Liver (tissue), 9 donors: ENCODE results near the gene ZC3H12C. TPM values are rescaled to one million over a fixed set of nuclear protein-coding genes. Genes with fewer than 3 reads are reported as not detected.

Source experiments
- DNase-seq: peaks from one replicate; pipeline ENCODE4 v3.0.0-alpha.2; 2017; ENCODE audit warnings: low spot score
- H3K27ac ChIP-seq, 2 donors: one replicate each; pipeline ENCODE4 v1.7.0; 2013; ENCODE audit warnings: inconsistent platforms in 2 of 2, low read length in 2 of 2, control low read depth in 1 of 2, low read depth in 1 of 2, mild to moderate bottlenecking in 1 of 2
- H3K27me3 ChIP-seq, 4 donors: one replicate each; pipeline versions ENCODE4 v1.6.1 to v1.7.0; 2013; ENCODE audit warnings: low read length in 3 of 4, inconsistent platforms in 1 of 4, mild to moderate bottlenecking in 1 of 4, moderate library complexity in 1 of 4; ENCODE audit not compliant: control insufficient read depth in 4 of 4, insufficient read depth in 4 of 4
- H3K36me3 ChIP-seq, 4 donors: one replicate each; pipeline versions ENCODE4 v1.6.1 to v1.7.0; 2013; ENCODE audit warnings: low read length in 3 of 4, mild to moderate bottlenecking in 3 of 4, low read depth in 1 of 4, moderate library complexity in 1 of 4; ENCODE audit not compliant: control insufficient read depth in 4 of 4, insufficient read depth in 3 of 4
- H3K4me1 ChIP-seq, 4 donors: one replicate each; pipeline versions ENCODE4 v1.6.1 to v1.7.0; 2013; ENCODE audit warnings: low read length in 3 of 4, mild to moderate bottlenecking in 3 of 4, moderate library complexity in 1 of 4; ENCODE audit not compliant: control insufficient read depth in 4 of 4, insufficient read depth in 4 of 4
- H3K4me3 ChIP-seq, 3 donors: one replicate each; pipeline versions ENCODE4 v1.6.1 to v1.7.0; 2013; ENCODE audit warnings: low read length in 3 of 3, control low read depth in 1 of 3, low read depth in 1 of 3, mild to moderate bottlenecking in 1 of 3
- H3K9ac ChIP-seq, 2 donors: one replicate each; pipeline ENCODE4 v1.7.0; 2013; ENCODE audit warnings: low read length in 2 of 2, mild to moderate bottlenecking in 2 of 2, moderate library complexity in 2 of 2, control low read depth in 1 of 2, low read depth in 1 of 2
- H3K9me3 ChIP-seq, 4 donors: one replicate each; pipeline versions ENCODE4 v1.6.1 to v1.7.0; 2013; ENCODE audit warnings: low read length in 3 of 4; ENCODE audit not compliant: control insufficient read depth in 4 of 4
- EGR1 ChIP-seq, 2 donors: IDR thresholded peaks; 2 replicates each; pipeline ENCODE4 v1.6.1; 2016 to 2018; ENCODE audit warnings: antibody characterized with exemption in 2 of 2, low read depth in 2 of 2
- FOXA1 ChIP-seq: IDR thresholded peaks from 2 replicates; pipeline ENCODE4 v1.6.1; 2016; ENCODE audit warnings: antibody characterized with exemption
- FOXA2 ChIP-seq: IDR thresholded peaks from 2 replicates; pipeline ENCODE4 v1.6.1; 2016; ENCODE audit warnings: antibody characterized with exemption
- GABPA ChIP-seq, 2 donors: IDR thresholded peaks in 1 of 2; conservative IDR thresholded peaks in 1 of 2; 2 replicates each; pipeline ENCODE4 v1.6.1; 2016; ENCODE audit warnings: antibody characterized with exemption in 2 of 2, mild to moderate bottlenecking in 1 of 2, moderate library complexity in 1 of 2
- HNF4A ChIP-seq, 2 donors: conservative IDR thresholded peaks; 2 replicates each; pipeline ENCODE4 v1.6.1; 2016; ENCODE audit warnings: antibody characterized with exemption in 2 of 2, mild to moderate bottlenecking in 2 of 2
- HNF4G ChIP-seq: IDR thresholded peaks from 2 replicates; pipeline ENCODE4 v1.6.1; 2016; ENCODE audit warnings: antibody characterized with exemption
- JUND ChIP-seq, 2 donors: IDR thresholded peaks; 2 replicates each; pipeline ENCODE4 v1.6.1; 2016; ENCODE audit warnings: antibody characterized with exemption in 2 of 2
- MAX ChIP-seq: IDR thresholded peaks from 2 replicates; pipeline ENCODE4 v1.6.1; 2016; ENCODE audit warnings: antibody characterized with exemption
- NR2F2 ChIP-seq: IDR thresholded peaks from 2 replicates; pipeline ENCODE4 v1.6.1; 2016; ENCODE audit warnings: antibody characterized with exemption
- RAD21 ChIP-seq, 2 donors: IDR thresholded peaks; 2 replicates each; pipeline ENCODE4 v1.6.1; 2016; ENCODE audit warnings: antibody characterized with exemption in 2 of 2, mild to moderate bottlenecking in 2 of 2
- RXRA ChIP-seq, 2 donors: IDR thresholded peaks; 2 replicates each; pipeline ENCODE4 v1.6.1; 2017 to 2018; ENCODE audit warnings: antibody characterized with exemption in 2 of 2, mild to moderate bottlenecking in 1 of 2
- SP1 ChIP-seq: IDR thresholded peaks from 2 replicates; pipeline ENCODE4 v1.6.1; 2018; ENCODE audit warnings: antibody characterized with exemption, mild to moderate bottlenecking
- TAF1 ChIP-seq: conservative IDR thresholded peaks from 2 replicates; pipeline ENCODE4 v1.6.1; 2016; ENCODE audit warnings: antibody characterized with exemption, mild to moderate bottlenecking
- YY1 ChIP-seq: IDR thresholded peaks from 2 replicates; pipeline ENCODE4 v1.6.1; 2016; ENCODE audit warnings: antibody characterized with exemption, mild to moderate bottlenecking
- ZBTB33 ChIP-seq: IDR thresholded peaks from 2 replicates; pipeline ENCODE4 v1.6.1; 2016; ENCODE audit warnings: antibody characterized with exemption
- WGBS: extraction: QIAGEN DNeasy Blood & Tissue Kit; methylation state at CpG from one replicate; pipeline ENCODE4 v1.1.7; 2013; 5-methylcytosine and 5-hydroxymethylcytosine counted together
- polyA plus RNA-seq, 2 donors: library from polyadenylated mRNA; stranded (reverse) in 1 of 2; unstranded in 1 of 2; fragments of 200-250 nt in 1 of 2; fragments of >200 nt in 1 of 2; fragmentation: Nextera tagmentation in 1 of 2; extraction: Ambion mirVana in 1 of 2; gene quantifications; one replicate each; pipeline versions ENCODE4 v1.2.1 to v1.2.3, GENCODE V29; 2013 to 2015
- total RNA-seq, 2 donors: library from RNA; depleted of rRNA; stranded (reverse); fragments of >200 nt; gene quantifications; one replicate each; pipeline ENCODE4 v1.2.3, GENCODE V29; 2014
- TF ChIP-seq, protein P1 (sequence below): IDR thresholded peaks from 2 replicates; pipeline ENCODE4 v1.6.1; 2016; ENCODE audit warnings: antibody characterized with exemption, mild to moderate bottlenecking
- TF ChIP-seq, protein P2 (sequence below): IDR thresholded peaks from 2 replicates; pipeline ENCODE4 v1.6.1; 2016; ENCODE audit warnings: antibody characterized with exemption
- TF ChIP-seq, protein P3 (sequence below): fragments of 150-350 bp; IDR thresholded peaks from 2 replicates; pipeline ENCODE4 v1.5.1; 2017; ENCODE audit warnings: improper control_type of control experiment, low read depth, low read length; ENCODE audit not compliant: missing input control
- donor health status: healthy.
- donor health status: healthy.
- donor health status: healthy.
- donor health status: healthy.
- donor health status: healthy.

ZC3H12C gene
- total and polyA plus RNA-seq, 4 donors = 0.92 to 9.6 (median 2.3) TPM

- WGBS = 92% methylated on average over 9 of the region's 9 CpGs
- no peak for DNase-seq
- peaks cover 3 to 13% (median 11%) of the 10 kb centered on the region in 4 donors for H3K4me1 ChIP-seq
- H3K9ac ChIP-seq = no peak overlapping the region
- no peaks in the 10 kb centered on the region for H3K9me3 ChIP-seq
- H3K36me3 ChIP-seq = no peaks in the 10 kb centered on the region
- no peak overlapping the region for H3K27ac ChIP-seq
- H3K27me3 ChIP-seq = no peaks in the 10 kb centered on the region
- TF ChIP-seq HNF4G = no peak
- no peak for TF ChIP-seq SP1
- TF ChIP-seq FOXA2 = no peak
- TF ChIP-seq GABPA (IDR thresholded peaks at IDR 0.05 in 1 of 2, conservative IDR thresholded peaks at IDR 0.05 in 1 of 2) = no peak
- no peak for TF ChIP-seq JUND (IDR thresholded peaks at IDR 0.05)
- TF ChIP-seq, protein P1, sequence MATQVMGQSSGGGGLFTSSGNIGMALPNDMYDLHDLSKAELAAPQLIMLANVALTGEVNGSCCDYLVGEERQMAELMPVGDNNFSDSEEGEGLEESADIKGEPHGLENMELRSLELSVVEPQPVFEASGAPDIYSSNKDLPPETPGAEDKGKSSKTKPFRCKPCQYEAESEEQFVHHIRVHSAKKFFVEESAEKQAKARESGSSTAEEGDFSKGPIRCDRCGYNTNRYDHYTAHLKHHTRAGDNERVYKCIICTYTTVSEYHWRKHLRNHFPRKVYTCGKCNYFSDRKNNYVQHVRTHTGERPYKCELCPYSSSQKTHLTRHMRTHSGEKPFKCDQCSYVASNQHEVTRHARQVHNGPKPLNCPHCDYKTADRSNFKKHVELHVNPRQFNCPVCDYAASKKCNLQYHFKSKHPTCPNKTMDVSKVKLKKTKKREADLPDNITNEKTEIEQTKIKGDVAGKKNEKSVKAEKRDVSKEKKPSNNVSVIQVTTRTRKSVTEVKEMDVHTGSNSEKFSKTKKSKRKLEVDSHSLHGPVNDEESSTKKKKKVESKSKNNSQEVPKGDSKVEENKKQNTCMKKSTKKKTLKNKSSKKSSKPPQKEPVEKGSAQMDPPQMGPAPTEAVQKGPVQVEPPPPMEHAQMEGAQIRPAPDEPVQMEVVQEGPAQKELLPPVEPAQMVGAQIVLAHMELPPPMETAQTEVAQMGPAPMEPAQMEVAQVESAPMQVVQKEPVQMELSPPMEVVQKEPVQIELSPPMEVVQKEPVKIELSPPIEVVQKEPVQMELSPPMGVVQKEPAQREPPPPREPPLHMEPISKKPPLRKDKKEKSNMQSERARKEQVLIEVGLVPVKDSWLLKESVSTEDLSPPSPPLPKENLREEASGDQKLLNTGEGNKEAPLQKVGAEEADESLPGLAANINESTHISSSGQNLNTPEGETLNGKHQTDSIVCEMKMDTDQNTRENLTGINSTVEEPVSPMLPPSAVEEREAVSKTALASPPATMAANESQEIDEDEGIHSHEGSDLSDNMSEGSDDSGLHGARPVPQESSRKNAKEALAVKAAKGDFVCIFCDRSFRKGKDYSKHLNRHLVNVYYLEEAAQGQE = no peak
- TF ChIP-seq YY1 = no peak
- TF ChIP-seq FOXA1 = no peak
- no peak for TF ChIP-seq NR2F2
- no peak for TF ChIP-seq RXRA (IDR thresholded peaks at IDR 0.05)
- TF ChIP-seq, protein P2, sequence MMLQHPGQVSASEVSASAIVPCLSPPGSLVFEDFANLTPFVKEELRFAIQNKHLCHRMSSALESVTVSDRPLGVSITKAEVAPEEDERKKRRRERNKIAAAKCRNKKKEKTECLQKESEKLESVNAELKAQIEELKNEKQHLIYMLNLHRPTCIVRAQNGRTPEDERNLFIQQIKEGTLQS = no peak
- no peak for TF ChIP-seq ZBTB33
- no peak for TF ChIP-seq TAF1
- no peak for TF ChIP-seq RAD21 (IDR thresholded peaks at IDR 0.05)
- TF ChIP-seq, protein P3, sequence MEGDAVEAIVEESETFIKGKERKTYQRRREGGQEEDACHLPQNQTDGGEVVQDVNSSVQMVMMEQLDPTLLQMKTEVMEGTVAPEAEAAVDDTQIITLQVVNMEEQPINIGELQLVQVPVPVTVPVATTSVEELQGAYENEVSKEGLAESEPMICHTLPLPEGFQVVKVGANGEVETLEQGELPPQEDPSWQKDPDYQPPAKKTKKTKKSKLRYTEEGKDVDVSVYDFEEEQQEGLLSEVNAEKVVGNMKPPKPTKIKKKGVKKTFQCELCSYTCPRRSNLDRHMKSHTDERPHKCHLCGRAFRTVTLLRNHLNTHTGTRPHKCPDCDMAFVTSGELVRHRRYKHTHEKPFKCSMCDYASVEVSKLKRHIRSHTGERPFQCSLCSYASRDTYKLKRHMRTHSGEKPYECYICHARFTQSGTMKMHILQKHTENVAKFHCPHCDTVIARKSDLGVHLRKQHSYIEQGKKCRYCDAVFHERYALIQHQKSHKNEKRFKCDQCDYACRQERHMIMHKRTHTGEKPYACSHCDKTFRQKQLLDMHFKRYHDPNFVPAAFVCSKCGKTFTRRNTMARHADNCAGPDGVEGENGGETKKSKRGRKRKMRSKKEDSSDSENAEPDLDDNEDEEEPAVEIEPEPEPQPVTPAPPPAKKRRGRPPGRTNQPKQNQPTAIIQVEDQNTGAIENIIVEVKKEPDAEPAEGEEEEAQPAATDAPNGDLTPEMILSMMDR = no peak
- H3K4me3 ChIP-seq = no peak overlapping the region
Observed at GRCh38 chr11:110196884-110197420, 103.8 kb downstream of the ZC3H12C start.

- no peak overlapping the region for H3K4me3 ChIP-seq
- DNase-seq = no peak
- no peaks in the 10 kb centered on the region for H3K27me3 ChIP-seq
- no peaks in the 10 kb centered on the region for H3K9me3 ChIP-seq
- H3K27ac ChIP-seq = no peak overlapping the region
- peaks cover 3 to 13% (median 11%) of the 10 kb centered on the region in 4 donors for H3K4me1 ChIP-seq
- WGBS = 97% methylated on average over 9 of the region's 9 CpGs
- H3K36me3 ChIP-seq = no peaks in the 10 kb centered on the region
- H3K9ac ChIP-seq = no peak overlapping the region
- TF ChIP-seq, protein P2 = no peak
- TF ChIP-seq GABPA (IDR thresholded peaks at IDR 0.05 in 1 of 2, conservative IDR thresholded peaks at IDR 0.05 in 1 of 2) (no peak), SP1 (no peak), NR2F2 (no peak), RXRA (IDR thresholded peaks at IDR 0.05) (no peak), TAF1 (no peak), MAX (no peak), RAD21 (IDR thresholded peaks at IDR 0.05) (no peak), YY1 (no peak), HNF4A (conservative IDR thresholded peaks at IDR 0.05) (no peak), EGR1 (IDR thresholded peaks at IDR 0.05; ENCODE audit: low read depth in 2 of 2) (no peak), ZBTB33 (no peak)
- TF ChIP-seq, protein P3 = no peak
Observed at GRCh38 chr11:110198031-110198729, 105.0 kb downstream of the ZC3H12C start.
